Cardiac muscle cell (in vitro differentiated cells and primary cell): ENCODE measurements around the gene RAB32. TPM values are rescaled to one million over a fixed set of nuclear protein-coding genes. Genes with fewer than 3 reads are reported as not detected.

Experiments used
- DNase-seq, 2 donors: peaks; one replicate each; pipeline versions ENCODE4 v3.0.0 to v3.0.0-alpha.2; 2010 to 2017; ENCODE audit warnings: low read depth in 1 of 2, low spot score in 1 of 2
- H3K27ac ChIP-seq: fragments of 200-600 bp; sonication (generic); 2 replicates; pipeline ENCODE4 v1.5.1; 2016
- H3K27me3 ChIP-seq: fragments of 200-600 bp; sonication (generic); 2 replicates; pipeline ENCODE4 v1.6.0; 2016; ENCODE audit warnings: control low read depth
- H3K36me3 ChIP-seq: fragments of 200-600 bp; sonication (generic); 2 replicates; pipeline ENCODE4 v1.5.1; 2016; ENCODE audit warnings: control low read depth
- H3K4me1 ChIP-seq: fragments of 200-600 bp; sonication (generic); 2 replicates; pipeline ENCODE4 v1.8.1; 2017; ENCODE audit warnings: low read depth, mild to moderate bottlenecking, mixed run types
- H3K4me3 ChIP-seq: fragments of 200-600 bp; sonication (generic); 2 replicates; pipeline ENCODE4 v1.5.1; 2016; ENCODE audit warnings: mild to moderate bottlenecking
- H3K9me3 ChIP-seq: fragments of 200-600 bp; sonication (generic); 2 replicates; pipeline ENCODE4 v1.5.1; 2017; ENCODE audit warnings: low read depth, mild to moderate bottlenecking, control low read depth
- polyA plus RNA-seq: library from polyadenylated mRNA; unstranded; fragments of >200 nt; fragmentation: Nextera tagmentation; extraction: Ambion mirVana; gene quantifications from 2 replicates; pipeline ENCODE4 v1.2.1, GENCODE V29; 2016
- total RNA-seq: library from RNA; depleted of rRNA; stranded (reverse); fragments of >200 nt; gene quantifications from 2 replicates; pipeline ENCODE4 v1.2.3, GENCODE V29; 2016
- TF ChIP-seq, protein P1 (sequence below): IDR thresholded peaks from 2 replicates; pipeline ENCODE4 v1.5.1; 2012; ENCODE audit warnings: low read depth, mild to moderate bottlenecking, low read length

RAB32 gene
- total and polyA plus RNA-seq, 2 experiments from 2014 or later: 6.8 to 18.3 TPM

DNA sequence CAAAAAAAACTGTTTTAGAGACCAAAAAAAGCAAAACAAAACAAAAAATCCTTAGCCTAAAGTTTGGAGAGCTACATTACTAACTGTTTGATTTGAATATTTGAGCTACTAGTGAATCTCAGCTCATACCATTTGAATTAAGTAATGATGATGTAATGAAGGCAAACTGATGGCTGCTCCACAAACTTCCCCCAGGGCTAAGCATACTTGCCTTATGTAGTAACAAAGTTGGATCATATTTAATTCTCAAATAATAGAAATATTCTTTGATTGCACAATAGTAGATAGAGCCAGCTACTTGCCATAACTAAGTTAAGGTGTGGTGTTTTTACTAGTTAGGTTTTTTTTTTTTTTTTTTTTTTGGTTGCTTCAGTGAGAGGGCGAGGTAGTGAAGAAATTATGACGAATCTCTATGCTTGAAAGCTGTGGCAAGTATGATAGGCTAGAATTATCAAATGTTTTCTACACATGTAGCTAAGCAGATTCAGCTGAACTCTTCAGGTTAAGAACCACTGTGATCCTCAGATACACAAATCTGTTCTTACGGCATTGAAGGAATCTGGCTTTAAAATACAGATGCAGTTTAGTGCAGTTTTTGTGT lies 2.9 kb downstream of the RAB32 start:
- Histone ChIP-seq H3K27me3 (no peaks in the 10 kb centered on the region), H3K36me3 (no peaks in the 10 kb centered on the region), H3K9me3 (no peaks in the 10 kb centered on the region), H3K4me1 (peaks cover 5% of the 10 kb centered on the region), H3K4me3 (no peak overlapping the region), H3K27ac (no peak overlapping the region)
- DNase-seq: peak in 1 of 2 donors; percentile 86
- TF ChIP-seq, protein P1, sequence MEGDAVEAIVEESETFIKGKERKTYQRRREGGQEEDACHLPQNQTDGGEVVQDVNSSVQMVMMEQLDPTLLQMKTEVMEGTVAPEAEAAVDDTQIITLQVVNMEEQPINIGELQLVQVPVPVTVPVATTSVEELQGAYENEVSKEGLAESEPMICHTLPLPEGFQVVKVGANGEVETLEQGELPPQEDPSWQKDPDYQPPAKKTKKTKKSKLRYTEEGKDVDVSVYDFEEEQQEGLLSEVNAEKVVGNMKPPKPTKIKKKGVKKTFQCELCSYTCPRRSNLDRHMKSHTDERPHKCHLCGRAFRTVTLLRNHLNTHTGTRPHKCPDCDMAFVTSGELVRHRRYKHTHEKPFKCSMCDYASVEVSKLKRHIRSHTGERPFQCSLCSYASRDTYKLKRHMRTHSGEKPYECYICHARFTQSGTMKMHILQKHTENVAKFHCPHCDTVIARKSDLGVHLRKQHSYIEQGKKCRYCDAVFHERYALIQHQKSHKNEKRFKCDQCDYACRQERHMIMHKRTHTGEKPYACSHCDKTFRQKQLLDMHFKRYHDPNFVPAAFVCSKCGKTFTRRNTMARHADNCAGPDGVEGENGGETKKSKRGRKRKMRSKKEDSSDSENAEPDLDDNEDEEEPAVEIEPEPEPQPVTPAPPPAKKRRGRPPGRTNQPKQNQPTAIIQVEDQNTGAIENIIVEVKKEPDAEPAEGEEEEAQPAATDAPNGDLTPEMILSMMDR: no peak

DNA sequence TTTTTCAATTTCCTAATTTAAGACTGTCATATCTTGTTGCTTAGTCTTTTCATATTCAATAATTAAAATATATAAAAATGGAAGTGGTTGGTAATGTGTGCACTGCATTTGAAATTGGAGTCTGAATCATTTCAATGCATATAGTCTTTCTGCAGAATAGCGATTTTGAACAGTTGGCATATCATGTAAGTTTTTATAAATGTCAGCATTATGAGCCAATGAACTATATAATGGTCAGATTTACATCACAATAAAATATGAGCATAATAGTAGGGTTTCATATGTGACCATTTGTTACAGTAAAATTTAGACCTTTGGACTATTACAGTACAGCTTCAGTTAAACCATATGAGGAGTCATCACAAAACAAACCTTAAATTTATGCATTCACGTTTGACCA lies 4.3 kb downstream of the RAB32 start:
- Histone ChIP-seq H3K27me3 (no peaks in the 10 kb centered on the region), H3K4me1 (peaks cover 5% of the 10 kb centered on the region), H3K27ac (no peak overlapping the region), H3K9me3 (no peaks in the 10 kb centered on the region), H3K36me3 (no peaks in the 10 kb centered on the region), H3K4me3 (no peak overlapping the region)
- no peak for DNase-seq
- TF ChIP-seq, protein P1: no peak

DNA sequence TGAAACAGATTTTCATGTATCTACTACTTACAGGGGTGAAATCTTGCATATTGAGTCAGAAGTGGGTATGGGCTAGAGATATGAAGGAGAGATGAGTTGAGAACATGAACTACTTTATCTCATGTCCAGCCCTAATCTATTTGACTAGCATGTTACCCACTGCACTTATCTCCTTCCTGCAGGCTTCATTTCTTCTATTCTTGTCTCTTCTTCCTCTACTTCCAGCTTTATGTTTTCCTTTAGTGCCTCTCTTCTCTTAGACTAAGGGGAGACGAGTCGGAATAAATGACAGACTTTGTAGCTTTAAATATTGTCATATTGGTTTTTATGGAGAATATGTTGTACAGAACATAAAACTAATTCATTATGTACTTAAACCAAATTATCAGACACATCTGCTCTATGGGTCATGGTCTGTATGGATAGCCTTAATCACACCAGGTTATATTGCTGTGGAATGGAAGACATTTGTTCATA lies 5.3 kb downstream of the RAB32 start:
- DNase-seq: no peak
- Histone ChIP-seq H3K4me1 (peaks cover 5% of the 10 kb centered on the region), H3K27me3 (no peaks in the 10 kb centered on the region), H3K4me3 (no peak overlapping the region), H3K36me3 (no peaks in the 10 kb centered on the region), H3K27ac (no peak overlapping the region), H3K9me3 (no peaks in the 10 kb centered on the region)
- TF ChIP-seq, protein P1: no peak

DNA sequence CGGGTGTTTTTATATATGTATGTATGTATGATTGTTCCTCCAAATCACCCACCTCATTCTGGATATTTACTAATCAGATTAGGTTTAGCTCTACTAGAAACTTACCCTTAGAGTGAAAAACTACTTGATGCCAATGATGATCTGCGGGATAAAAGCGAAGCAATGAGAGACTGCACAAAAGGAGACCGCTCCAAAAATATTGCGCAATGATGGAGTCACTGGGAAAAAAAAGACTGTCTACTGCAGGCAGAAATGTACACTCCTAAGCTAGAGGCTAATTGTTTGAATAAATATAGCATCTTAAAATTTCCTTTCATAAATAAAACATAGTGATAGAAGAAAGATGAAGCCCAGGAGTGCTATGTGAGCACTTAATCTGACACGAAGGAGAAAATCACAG lies 7.3 kb downstream of the RAB32 start:
- TF ChIP-seq, protein P1: no peak
- Histone ChIP-seq H3K27ac (no peak overlapping the region), H3K9me3 (no peaks in the 10 kb centered on the region), H3K4me1 (peaks cover 5% of the 10 kb centered on the region), H3K4me3 (no peak overlapping the region), H3K36me3 (peaks cover 8% of the 10 kb centered on the region), H3K27me3 (no peaks in the 10 kb centered on the region)
- DNase-seq: peak in 1 of 2 donors; percentile 37

DNA sequence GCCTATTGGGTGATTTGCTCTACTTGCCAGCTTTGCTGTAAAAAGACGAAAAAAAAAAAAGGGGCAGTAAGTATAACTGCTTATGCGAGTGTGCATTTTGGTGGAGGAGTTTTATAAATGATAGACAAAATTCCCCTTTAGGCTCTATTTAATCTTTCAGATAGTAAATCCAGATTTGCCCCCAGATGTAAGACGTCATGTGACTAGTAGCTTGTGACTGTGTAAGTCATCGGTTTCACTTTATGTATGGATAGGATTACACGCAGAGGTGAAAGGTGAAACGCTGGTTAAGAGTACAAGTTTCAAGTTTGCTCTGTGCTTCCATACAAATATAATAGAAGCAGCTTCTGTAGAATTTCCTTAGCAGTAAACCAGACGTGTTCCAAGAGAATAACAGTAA lies 7.9 kb downstream of the RAB32 start:
- H3K4me1 ChIP-seq: peaks cover 5% of the 10 kb centered on the region
- TF ChIP-seq, protein P1: no peak
- H3K4me3 ChIP-seq: no peak overlapping the region
- no peaks in the 10 kb centered on the region for H3K9me3 ChIP-seq
- no peak overlapping the region for H3K27ac ChIP-seq
- no peak for DNase-seq
- no peaks in the 10 kb centered on the region for H3K27me3 ChIP-seq
- H3K36me3 ChIP-seq: peaks cover 8% of the 10 kb centered on the region
